ENCODE measurements around the gene LDHAL6A. TPM values are rescaled to one million over a fixed set of nuclear protein-coding genes. Genes with fewer than 3 reads are reported as not detected.
"Not testable (repeated sequence)": the region's sequence is repeated elsewhere in the genome, so short reads cannot be mapped to it uniquely, and the experiment has no call there.

LDHAL6A gene
- total and polyA plus RNA-seq, 4 donors: 0.28 TPM; not detected in 3

- not testable (repeated sequence) for H3K4me1 ChIP-seq (ENCODE audit: control insufficient read depth in 4 of 4, insufficient read depth in 4 of 4, low read length in 3 of 4); H3K9ac ChIP-seq (ENCODE audit: low read depth in 1 of 2, low read length in 2 of 2); H3K27me3 ChIP-seq (ENCODE audit: control insufficient read depth in 4 of 4, insufficient read depth in 4 of 4, low read length in 3 of 4); DNase-seq (ENCODE audit: low spot score); H3K4me3 ChIP-seq (ENCODE audit: low read depth in 1 of 3, low read length in 3 of 3); H3K9me3 ChIP-seq (ENCODE audit: control insufficient read depth in 4 of 4, low read length in 3 of 4)
- H3K36me3 ChIP-seq (ENCODE audit: control insufficient read depth in 4 of 4, insufficient read depth in 3 of 4, low read depth in 1 of 4, low read length in 3 of 4): peaks cover 4 to 55% (median 48%) of the 10 kb centered on the region in 4 donors
- TF ChIP-seq HNF4A (conservative IDR thresholded peaks at IDR 0.05) (peak in 1 of 2 donors; percentile 20), JUND (IDR thresholded peaks at IDR 0.05) (peak in 1 of 2 donors; percentile 66)
- peak overlapping the region; percentile 49 to 54 for H3K27ac ChIP-seq (ENCODE audit: low read depth in 1 of 2, low read length in 2 of 2)
- 29% methylated on average over 3 of the region's 3 CpGs for WGBS
Measured at GRCh38 chr11:18407400-18407799, 48.3 kb upstream of the LDHAL6A start.

DNA sequence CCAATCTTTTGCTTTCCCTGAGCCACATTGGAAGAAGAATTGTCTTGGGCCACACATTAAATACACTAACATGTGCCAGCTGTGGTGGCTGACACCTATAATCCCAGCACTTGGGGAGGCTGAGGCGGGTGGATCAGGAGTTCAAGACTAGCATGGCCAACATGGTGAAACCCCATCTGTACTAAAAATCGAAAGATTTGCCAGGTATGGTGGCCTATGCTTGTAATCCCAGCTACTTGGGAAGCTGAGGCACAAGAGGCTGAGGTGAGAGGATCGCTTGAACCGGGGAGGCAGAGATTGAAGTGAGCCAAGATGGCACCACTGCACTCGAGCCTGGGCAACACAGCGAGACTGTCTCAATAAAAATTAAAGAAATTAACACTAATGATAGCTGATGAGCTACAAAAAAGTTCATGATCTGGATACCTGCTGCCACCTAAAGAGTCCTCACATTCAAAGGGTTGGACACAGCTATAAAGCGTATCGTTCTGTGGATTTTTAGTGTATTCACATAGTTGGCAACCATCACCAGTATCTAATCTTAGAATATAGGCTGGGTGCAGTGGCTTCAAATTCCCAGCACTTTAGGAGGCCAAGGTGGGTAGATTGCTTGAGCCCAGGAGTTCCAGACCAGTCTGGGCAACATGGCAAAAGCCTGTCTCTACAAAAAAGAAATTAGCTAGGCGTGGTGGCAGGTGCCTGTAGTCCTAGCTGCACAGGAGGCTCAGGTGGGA lies 46.9 kb upstream of the LDHAL6A start:
- 96% methylated on average over 9 of the region's 9 CpGs for WGBS
- Histone ChIP-seq H3K36me3 (ENCODE audit: control insufficient read depth in 4 of 4, insufficient read depth in 3 of 4, low read depth in 1 of 4, low read length in 3 of 4) (peaks cover 4 to 42% (median 35%) of the 10 kb centered on the region in 4 donors), H3K9ac (ENCODE audit: low read depth in 1 of 2, low read length in 2 of 2) (no peak overlapping the region)

GRCh38 chr11:18416459-18416858 lies 39.2 kb upstream of the LDHAL6A start:
- 88% methylated on average over 3 of the region's 3 CpGs for WGBS
- TF ChIP-seq RXRA (IDR thresholded peaks at IDR 0.05): no peak
- no peak for TF ChIP-seq HNF4A (conservative IDR thresholded peaks at IDR 0.05)
- TF ChIP-seq, protein P1, sequence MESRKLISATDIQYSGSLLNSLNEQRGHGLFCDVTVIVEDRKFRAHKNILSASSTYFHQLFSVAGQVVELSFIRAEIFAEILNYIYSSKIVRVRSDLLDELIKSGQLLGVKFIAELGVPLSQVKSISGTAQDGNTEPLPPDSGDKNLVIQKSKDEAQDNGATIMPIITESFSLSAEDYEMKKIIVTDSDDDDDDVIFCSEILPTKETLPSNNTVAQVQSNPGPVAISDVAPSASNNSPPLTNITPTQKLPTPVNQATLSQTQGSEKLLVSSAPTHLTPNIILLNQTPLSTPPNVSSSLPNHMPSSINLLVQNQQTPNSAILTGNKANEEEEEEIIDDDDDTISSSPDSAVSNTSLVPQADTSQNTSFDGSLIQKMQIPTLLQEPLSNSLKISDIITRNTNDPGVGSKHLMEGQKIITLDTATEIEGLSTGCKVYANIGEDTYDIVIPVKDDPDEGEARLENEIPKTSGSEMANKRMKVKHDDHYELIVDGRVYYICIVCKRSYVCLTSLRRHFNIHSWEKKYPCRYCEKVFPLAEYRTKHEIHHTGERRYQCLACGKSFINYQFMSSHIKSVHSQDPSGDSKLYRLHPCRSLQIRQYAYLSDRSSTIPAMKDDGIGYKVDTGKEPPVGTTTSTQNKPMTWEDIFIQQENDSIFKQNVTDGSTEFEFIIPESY (IDR thresholded peaks at IDR 0.05): no peak
- TF ChIP-seq JUND (IDR thresholded peaks at IDR 0.05): no peak
- Histone ChIP-seq H3K9ac (ENCODE audit: low read depth in 1 of 2, low read length in 2 of 2) (no peak overlapping the region), H3K4me1 (ENCODE audit: control insufficient read depth in 4 of 4, insufficient read depth in 4 of 4, low read length in 3 of 4) (peaks cover 0 to 3% (median 0%) of the 10 kb centered on the region in 4 donors), H3K9me3 (ENCODE audit: control insufficient read depth in 4 of 4, low read length in 3 of 4) (no peaks in the 10 kb centered on the region), H3K36me3 (ENCODE audit: control insufficient read depth in 4 of 4, insufficient read depth in 3 of 4, low read depth in 1 of 4, low read length in 3 of 4) (no peaks in the 10 kb centered on the region), H3K4me3 (ENCODE audit: low read depth in 1 of 3, low read length in 3 of 3) (no peak overlapping the region), H3K27me3 (ENCODE audit: control insufficient read depth in 4 of 4, insufficient read depth in 4 of 4, low read length in 3 of 4) (no peaks in the 10 kb centered on the region), H3K27ac (ENCODE audit: low read depth in 1 of 2, low read length in 2 of 2) (no peak overlapping the region)
- no peak for DNase-seq (ENCODE audit: low spot score)

More for the DNA sequence above, 46.9 kb upstream of the LDHAL6A start:
- Histone ChIP-seq H3K4me1 (ENCODE audit: control insufficient read depth in 4 of 4, insufficient read depth in 4 of 4, low read length in 3 of 4) (peaks cover 0 to 10% (median 1%) of the 10 kb centered on the region in 4 donors), H3K27ac (ENCODE audit: low read depth in 1 of 2, low read length in 2 of 2) (peak overlapping the region in 1 of 2 donors; percentile 23), H3K4me3 (ENCODE audit: low read depth in 1 of 3, low read length in 3 of 3) (no peak overlapping the region), H3K9me3 (ENCODE audit: control insufficient read depth in 4 of 4, low read length in 3 of 4) (no peaks in the 10 kb centered on the region), H3K27me3 (ENCODE audit: control insufficient read depth in 4 of 4, insufficient read depth in 4 of 4, low read length in 3 of 4) (no peaks in the 10 kb centered on the region)
- no peak for DNase-seq (ENCODE audit: low spot score)
- no peak for TF ChIP-seq YY1 (IDR thresholded peaks at IDR 0.05)
- no peak for TF ChIP-seq RXRA (IDR thresholded peaks at IDR 0.05)
- TF ChIP-seq JUND (IDR thresholded peaks at IDR 0.05): no peak

- H3K27ac ChIP-seq (ENCODE audit: low read depth in 1 of 2, low read length in 2 of 2): no peak overlapping the region
- 93% methylated on average over 2 of the region's 2 CpGs for WGBS
- no peaks in the 10 kb centered on the region for H3K9me3 ChIP-seq (ENCODE audit: control insufficient read depth in 4 of 4, low read length in 3 of 4)
- no peak for DNase-seq (ENCODE audit: low spot score)
- H3K4me3 ChIP-seq (ENCODE audit: low read depth in 1 of 3, low read length in 3 of 3): no peak overlapping the region
- H3K36me3 ChIP-seq (ENCODE audit: control insufficient read depth in 4 of 4, insufficient read depth in 3 of 4, low read depth in 1 of 4, low read length in 3 of 4): no peaks in the 10 kb centered on the region
- no peaks in the 10 kb centered on the region for H3K4me1 ChIP-seq (ENCODE audit: control insufficient read depth in 4 of 4, insufficient read depth in 4 of 4, low read length in 3 of 4)
- no peaks in the 10 kb centered on the region for H3K27me3 ChIP-seq (ENCODE audit: control insufficient read depth in 4 of 4, insufficient read depth in 4 of 4, low read length in 3 of 4)
- no peak overlapping the region for H3K9ac ChIP-seq (ENCODE audit: low read depth in 1 of 2, low read length in 2 of 2)
- TF ChIP-seq GABPA (IDR thresholded peaks at IDR 0.05 in 1 of 2, conservative IDR thresholded peaks at IDR 0.05 in 1 of 2) (no peak), NR2F2 (IDR thresholded peaks at IDR 0.05) (no peak), SP1 (IDR thresholded peaks at IDR 0.05) (no peak), CTCF (IDR thresholded peaks at IDR 0.05; ENCODE audit: low read depth, low read length, missing input control) (no peak), HNF4G (IDR thresholded peaks at IDR 0.05) (no peak), ATF3 (IDR thresholded peaks at IDR 0.05) (no peak), RAD21 (IDR thresholded peaks at IDR 0.05) (no peak), HNF4A (conservative IDR thresholded peaks at IDR 0.05) (no peak), FOXA2 (IDR thresholded peaks at IDR 0.05) (no peak), FOXA1 (IDR thresholded peaks at IDR 0.05) (no peak), RXRA (IDR thresholded peaks at IDR 0.05) (no peak), YY1 (IDR thresholded peaks at IDR 0.05) (no peak)
- TF ChIP-seq, protein P1 (IDR thresholded peaks at IDR 0.05): no peak
- TF ChIP-seq, protein P2, sequence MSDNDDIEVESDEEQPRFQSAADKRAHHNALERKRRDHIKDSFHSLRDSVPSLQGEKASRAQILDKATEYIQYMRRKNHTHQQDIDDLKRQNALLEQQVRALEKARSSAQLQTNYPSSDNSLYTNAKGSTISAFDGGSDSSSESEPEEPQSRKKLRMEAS (IDR thresholded peaks at IDR 0.05): no peak
Measured at GRCh38 chr11:18419040-18419439, 36.6 kb upstream of the LDHAL6A start.

Measured in liver (tissue), 9 donors.